Measurements from ENCODE around the gene DHRSX.

GRCh38 chrX:2242326-2242725, 258.4 kb downstream of the DHRSX start:
- TF ChIP-seq CTCF (IDR thresholded peaks at IDR 0.05) (no peak), RNF2 (IDR thresholded peaks at IDR 0.05; ENCODE audit: borderline replicate concordance, low read depth) (no peak), POLR2A (IDR thresholded peaks at IDR 0.05; ENCODE audit: low read length) (no peak)

Data from A549 (cell line).